NCI-H2196 (cell line): ENCODE results near the gene COL11A2.

ENCODE experiments used
- DNase-seq: peaks from one replicate; lab custom pipeline; 2025; ENCODE audit not compliant: unreplicated experiment; lab: John Stamatoyannopoulos, UW

The COL11A2 gene

DNA sequence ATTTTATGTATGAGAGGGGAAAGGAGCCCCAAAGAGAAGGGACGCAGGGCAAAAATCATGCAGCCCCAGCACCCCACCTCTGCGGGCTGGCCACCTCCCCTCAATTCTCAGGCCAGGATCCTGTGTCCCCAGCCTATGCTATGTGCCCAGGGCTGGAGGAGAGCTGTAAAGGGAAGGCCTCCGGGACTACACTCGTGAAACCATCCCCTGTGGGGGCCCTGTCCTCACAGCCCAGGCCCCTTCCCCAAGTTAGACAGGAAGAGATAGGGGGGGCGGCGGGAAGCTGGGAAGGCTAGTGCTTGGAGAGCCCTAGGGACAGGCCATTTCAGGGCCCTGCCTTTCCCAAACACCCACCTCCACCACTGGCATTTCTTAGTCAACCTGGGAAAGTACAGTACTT lies 1.4 kb upstream of the COL11A2 start:
- no peak for DNase-seq

DNA sequence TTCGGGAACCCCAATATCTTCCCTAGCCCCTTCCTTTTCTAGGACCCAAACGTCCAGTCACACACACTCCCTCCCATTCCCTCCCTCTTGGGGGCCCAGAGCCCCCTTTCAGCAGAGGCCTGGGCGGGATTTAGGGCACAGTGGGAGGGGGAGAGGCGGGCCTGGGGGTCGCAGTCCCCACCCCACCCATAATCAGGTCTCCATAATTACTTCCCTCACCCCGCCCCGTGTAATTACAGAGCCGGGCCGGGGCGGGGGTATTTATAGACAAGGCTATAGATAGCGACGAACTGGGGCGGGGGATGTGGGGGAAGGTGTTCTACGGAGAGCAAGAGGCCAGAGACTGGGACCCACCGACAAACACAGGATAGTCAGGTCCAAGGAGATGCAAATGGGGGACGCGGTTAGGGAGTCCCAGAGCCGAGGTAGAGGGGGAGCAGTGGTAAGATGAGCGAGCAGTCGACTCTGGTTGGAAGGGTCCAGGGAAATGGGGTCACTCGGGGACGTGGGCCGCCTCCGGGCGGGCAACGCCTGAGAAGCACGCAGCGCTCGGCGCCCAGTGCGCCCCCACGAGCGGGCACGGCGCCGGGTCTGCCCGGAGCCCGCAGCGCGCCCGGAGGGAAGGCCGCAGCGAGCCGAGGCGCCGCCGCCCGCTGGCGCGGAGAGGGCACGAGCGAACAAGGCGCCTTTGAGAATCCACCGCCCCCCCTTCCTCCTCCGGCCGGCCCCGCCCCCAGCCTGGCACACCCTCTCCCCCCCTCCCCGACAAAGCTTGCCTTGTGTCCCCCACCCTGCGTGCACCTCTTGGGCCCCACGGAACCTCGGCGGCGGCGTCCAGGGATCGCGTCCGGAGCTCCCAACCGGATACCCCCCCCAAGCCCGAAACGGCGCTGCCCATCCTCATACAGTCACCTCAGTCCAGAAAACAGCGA lies 670 bp upstream of the COL11A2 start:
- DNase-seq = no peak

DNA sequence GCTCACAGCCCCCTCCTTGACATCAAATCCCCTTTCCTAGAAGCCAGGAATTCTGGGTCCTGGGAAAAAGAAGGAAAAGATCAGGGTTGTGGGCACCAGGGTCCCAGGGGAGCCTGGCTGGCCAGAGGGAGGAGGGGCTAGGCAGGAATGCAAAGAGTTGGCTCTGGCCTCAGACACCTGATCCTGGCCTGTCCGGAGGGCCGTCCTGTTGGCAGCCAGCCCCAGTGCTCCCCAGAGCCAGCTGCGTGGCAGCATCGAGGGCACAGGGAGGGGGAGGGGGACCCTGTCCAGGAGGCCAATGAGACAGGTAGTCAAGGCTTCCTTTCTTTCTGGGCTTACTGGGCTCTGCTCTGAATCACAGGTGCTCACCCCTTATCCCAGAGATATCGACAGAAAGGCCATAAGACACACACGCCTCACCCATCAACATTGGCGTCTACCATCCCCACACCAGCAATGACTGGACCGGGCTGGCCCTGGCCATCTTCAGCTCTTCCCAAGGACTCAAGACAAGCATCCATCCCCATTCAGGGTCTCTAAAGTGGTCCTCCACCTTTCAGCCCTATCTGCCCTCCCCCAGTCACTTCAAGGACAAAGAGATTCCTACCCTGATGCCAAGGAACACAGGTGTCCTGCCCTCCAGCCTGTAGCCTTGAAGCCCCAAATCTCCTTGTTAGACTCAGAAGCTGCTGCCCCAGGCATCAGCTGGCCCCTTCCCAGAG lies 723 bp downstream of the COL11A2 start:
- peak; percentile 88 for DNase-seq

DNA sequence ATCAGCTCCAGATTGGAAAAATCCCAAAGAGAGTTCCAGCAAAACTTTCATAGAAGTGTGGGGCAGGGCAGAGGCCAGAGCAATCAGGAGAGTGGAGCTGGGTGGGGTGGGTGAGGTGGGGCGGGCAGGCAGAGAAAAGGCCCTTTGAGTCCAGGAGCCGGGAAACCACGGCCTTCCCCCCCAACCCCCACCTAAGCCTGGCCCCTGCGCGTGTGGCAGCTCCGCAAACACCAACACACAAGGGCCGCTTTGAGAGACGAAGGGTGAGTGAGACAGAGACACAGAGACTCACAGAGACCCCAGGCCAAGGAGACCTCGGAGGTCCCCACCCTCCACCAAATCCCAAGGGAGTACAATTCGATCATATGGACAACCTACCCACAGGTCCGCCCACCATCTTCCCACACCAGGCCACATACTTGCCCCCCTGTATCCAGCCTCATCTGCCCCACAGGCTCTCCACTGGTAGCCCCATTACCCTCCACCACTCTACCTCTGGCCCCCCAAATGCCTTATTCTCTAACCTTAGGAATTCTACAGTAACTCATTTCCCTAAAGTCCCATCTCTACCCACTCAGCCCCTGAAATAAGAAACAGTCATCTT lies 1.7 kb downstream of the COL11A2 start:
- no peak for DNase-seq

DNA sequence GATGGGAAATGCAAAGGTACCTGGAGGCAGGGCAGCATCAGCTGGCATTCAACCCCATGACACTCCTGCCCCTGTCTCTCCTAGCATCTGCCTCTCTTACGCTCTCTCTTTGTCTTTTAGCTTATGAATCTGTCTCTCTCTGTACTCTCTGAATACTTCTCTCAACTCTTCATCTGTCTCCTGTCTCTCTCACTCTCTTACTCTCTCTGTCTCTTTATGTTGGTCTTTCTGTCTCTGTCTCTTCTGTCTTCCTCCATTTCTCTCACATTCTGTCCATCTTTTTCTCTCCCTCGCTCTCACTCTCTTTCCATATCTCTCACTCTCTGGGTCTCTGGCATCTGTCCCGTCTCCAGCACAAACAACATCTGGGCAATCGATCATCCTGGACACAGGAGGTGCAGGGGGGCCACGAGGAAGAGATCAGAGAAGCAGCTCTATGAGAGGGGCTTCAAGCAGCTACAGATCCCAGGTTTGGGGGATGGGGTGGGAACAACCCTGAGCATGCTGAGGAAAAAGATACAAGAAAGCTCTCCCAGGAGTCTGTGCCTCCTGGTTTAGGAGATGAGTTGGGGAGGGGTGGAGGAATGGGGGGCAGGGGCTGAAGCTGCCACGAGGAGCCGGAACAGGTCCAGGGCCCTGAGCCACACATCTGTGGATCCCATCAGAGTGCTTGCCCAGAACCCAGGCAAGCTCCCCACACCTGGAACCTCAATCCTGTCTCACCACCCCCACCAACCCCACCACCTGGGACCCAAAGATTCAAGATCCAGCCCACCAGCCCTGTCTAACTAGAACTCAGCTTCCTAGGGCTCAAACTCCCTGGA lies 2.4 kb downstream of the COL11A2 start:
- DNase-seq = no peak

DNA sequence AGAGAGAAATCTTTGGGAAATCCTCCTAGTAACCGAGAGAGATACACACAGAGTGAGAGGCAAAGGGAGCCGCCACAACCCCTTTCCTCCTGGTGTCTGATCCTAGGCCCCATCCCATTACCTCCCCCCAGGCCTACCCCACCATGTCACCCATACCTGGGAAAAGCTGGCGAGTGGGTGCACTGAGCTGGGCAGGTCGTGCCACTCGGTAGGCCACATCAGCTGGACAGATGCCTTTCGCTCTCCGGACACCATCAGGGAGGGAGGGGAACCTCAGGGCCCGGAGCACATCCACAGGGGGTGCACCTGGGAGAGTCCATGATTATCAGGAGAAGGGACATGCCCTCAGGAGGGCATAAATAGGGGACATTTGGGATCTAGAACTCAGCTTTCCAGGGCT lies 3.1 kb downstream of the COL11A2 start:
- DNase-seq = no peak

DNA sequence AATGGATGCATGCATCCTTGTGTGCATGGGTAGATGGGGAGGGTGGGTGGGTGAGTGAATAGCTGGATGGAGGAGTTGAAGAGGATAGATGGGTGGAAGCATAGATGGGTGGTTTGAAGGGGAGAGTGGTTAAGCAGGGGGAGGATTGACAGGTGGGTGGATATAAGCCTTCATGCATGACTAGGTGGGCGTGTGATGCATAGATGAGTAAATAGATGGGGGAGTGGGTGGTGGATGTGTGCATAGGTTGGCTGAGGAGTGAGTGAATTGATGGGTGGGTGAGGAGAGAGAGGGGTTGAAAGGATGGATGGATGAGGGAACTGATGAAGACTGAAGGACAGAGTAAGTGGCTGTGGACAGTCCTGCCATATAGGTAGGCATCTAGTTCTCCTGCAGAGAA lies 4.5 kb downstream of the COL11A2 start:
- no peak for DNase-seq

DNA sequence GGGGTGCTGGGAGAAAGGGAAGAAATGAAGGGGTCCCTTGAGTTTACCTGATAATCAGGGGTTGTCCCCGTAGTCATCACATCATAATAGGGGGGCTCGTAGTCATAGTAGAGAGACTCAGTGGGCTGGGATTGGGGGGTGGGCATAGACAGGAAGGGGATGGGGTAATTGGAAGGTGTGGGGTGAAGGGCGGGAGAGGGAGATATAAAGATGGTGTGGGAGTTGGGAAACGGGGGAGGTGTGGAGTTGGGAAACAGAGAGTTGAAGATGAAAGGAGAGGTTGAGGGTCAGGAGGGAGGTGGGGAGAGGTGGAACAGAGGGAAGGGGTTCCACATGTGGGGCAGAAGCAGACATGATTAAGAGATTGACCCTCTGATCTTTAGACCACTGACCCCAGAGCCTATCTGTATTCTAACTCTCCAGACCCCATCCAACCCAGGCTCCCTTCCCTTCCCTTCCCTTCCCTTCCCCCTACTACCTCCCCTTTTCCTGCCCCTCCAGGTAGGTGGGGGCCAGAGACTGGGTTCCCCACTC lies 6.5 kb downstream of the COL11A2 start:
- DNase-seq = no peak

DNA sequence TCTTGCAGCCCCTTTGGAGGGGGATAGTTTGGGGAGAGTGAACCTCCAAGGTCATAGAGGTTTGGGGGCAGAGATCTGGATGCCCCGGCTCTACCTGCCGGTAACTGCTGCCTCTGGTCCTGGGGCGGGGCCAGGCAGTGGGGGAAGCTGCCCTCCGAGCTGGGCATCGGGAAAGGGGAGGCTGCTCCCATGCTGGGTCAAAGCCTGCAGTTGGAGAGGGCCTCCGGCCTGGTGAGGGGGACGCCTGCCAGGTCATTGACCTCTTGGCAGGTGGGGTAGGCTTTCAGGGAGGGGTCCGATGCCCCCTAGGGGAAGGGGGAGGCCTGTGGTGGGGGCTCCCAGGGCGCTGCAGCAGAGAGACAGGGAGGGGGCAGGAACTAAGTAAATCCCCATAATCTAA lies 7.1 kb downstream of the COL11A2 start:
- no peak for DNase-seq

DNA sequence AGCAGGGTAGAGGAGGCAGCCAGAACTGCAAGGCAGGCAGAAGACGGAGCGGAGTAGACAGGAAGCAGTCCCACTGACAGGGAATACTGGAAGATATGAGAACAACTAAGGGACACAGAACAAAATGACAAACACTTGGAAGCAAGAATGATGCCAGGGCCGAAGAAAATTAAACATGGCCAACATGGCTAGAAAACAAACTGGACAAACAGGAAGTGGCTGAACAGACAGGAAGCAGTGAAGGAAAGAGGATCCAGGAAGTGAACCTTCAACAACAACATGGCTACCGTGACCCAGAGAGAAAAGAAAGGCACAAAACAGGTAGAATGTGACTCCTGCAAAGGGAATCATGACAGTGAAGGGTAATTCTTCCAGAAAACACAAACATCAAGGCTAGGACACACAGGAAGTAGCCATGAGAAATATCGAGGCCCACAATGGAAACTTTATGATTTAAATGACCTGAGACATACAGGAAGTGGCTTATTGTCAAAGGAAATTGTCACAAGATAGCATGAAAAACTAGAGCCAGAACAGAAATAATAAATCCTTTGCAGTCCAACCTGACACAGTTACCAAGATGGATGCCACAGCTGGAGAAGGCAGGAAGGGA lies 9.1 kb downstream of the COL11A2 start:
- DNase-seq = no peak

DNA sequence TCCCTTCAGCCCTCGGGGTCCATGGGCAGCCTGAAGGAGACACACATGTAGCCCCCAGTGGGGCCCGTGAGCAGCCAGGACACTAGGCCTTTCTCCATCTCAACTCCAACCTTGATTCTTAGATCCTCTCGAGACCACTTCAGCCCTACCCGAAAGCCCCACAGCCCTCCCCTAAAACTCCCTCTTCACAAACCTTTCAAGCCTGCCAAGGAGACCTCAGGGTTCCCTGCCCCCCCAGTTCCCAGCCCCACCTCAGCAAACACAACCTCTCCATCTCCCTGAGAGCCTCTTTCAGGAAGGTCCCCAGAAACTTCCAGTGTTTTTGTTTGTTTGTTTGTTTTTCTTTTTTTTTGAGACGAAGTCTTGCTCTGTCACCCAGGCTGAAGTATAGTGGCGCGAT lies 11.1 kb downstream of the COL11A2 start:
- DNase-seq = no peak

DNA sequence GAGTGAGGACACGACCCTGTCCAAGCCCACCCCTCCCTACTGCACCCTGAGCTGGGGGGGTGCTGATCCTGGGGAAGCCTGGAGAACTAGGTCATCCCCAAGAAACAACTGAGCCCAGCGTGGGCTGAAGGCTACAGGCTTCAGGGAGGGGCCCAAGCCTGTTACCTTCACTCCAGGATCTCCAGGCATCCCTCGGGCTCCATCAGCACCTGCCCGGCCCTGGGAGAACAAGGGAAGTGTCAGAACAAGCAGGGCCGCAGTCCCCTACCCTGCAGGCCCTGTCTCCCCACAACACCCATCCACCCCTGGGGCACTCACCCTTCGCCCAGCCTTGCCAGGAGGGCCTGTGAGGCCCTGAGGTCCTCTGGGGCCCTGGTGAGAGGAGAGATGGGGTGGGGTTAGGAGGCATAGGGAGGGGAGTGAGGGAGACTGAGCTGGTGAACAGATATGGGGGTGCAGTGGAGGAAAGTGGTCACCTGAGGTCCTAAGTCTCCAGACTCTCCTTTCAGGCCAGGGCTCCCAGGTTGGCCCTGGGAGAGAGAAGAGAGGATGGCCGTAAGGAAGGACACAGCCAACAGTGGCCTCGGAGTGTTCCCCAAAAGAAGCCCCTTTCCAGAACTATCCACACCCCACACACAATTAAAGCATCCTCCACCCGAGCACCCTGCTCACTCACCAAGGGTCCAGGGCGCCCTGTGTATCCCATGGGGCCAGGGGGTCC lies 13.4 kb downstream of the COL11A2 start:
- DNase-seq = no peak

DNA sequence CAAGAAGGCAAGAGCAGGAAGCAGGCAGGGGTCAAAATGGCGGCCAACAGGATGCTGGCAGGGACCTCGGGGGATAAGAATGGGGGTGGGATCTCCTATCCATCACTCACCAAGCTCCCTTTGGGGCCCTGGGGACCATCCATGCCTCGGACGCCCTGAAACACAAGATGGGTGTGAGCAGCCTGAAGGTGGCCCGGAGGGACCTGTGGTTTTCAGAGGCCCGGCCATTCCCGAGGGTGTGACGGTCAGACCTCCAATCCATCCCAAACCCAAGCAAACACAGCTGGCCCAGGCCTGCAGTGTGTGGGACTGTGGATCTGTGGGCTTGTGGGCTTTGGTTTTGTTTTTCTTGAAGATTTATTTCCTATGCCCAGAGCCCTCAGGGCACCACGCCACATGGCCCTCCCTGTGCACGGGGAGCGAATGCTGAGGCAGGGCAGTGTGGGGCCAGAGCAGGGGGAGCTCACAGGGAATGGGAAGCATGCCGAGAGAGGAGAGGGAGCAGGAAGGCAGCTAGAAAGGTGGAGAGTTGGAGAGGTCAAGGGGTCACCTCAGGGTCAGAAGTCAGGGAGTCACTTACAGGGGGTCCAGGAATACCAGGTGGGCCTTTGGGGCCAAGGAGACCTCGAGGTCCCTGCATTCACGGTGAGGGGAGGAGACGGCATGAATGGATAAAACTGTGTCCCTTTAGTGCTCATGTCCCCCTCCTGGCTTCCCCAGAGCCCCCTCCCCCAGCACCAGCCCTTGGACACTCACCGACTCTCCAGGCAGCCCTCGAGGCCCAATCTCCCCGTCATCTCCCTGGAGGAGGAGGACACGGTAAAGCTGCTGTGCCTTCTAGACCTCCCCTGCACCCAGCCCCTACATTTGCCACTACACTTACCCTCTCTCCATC lies 14.5 kb downstream of the COL11A2 start:
- no peak for DNase-seq

DNA sequence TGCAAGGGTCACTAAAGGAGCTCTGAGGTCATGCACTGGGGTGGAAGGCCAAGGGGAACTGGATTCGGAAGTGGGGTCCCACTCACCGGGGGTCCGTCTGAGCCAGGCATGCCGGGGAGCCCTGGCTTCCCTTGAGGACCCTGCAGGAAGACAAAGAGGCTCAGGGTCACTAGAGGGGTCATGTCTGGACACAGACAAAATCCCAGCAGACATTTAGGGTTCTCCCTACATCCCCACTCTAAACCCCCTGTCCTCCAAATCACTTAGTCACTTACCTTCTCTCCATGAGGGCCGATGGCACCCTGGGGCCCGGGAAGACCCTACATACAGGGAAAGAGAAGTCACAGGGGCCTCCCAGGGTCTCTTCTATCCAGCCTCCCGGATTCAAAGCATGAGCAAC lies 15.4 kb downstream of the COL11A2 start:
- DNase-seq = no peak

DNA sequence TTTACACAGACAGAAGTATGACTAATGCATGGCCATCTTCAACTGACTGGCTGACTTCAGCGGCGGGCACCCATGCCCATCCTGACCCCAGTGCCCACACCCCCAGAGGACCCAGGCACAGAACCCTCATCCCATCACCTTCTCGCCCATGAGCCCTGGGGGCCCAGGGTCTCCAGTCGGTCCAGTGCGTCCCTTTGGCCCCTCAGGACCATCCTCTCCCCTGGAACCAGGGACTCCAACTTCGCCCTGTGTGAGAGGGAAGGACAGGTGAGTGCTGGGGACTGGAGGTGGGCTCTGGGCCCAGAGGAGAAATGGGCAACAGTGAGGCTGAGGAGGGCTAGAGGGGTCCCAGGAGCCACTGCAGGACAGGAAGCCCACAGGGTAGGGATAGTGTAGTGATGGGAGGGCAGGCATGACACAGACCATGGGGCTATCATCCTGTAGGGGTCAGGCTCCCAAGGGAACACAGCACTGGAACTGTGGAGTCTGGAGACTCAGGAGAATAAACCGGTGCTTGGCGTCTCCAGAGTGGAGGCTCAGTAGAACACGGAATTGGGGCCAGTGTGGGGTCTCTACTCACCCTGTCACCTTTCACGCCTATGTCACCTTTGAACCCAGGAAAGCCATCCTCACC lies 16.7 kb downstream of the COL11A2 start:
- no peak for DNase-seq

DNA sequence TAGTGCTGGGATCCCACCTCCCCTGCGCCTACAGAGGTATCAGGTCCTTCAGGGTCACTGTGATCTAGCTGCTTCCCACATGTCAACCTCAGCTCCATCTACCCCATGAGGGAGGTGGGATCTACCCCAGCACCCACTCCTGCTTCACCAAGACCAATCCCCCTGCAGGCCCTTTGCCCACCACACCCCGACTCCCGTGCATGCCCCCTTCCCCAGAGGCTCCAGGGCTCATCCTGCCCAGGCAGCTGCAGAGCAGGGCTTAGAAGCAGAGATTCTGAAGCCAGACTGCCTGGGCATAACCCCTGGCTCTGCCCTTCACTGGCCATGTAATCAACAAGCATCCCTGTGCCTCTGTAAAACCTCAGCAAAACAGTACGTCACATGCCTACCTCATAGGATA lies 17.5 kb downstream of the COL11A2 start:
- no peak for DNase-seq

DNA sequence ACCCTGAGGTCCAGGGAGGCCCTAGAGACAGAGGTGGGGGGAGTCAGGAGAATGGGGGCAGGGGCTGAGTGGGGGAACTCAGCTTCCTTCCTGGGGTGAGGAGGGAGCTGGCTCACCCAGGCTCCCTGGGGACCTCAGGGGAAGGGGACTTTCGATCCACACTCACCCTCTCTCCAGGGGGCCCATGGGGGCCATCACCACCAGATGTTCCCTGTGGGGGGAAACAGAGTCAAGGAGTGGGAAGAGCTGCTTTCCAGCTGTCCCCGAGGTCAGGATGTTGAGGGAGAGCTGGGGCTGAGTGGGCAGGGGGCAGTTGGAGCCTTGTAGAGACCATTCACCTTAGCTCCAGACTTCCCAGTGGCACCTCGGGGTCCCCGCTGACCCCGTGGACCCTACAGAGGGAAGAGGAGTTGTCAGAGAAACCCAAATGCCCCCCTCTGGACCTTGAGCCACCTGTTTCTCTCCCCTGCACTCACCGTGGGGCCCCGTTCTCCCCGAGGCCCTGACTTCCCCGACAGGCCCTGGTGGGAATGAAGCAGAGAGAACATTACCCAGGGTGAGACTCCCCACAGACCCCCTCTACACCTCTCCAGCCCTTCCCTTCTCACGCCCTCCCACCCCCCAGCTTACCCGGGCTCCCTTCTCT lies 18.6 kb downstream of the COL11A2 start:
- DNase-seq = no peak
